Left ventricle myocardium superior (tissue), 1 donor: ENCODE results near the gene PCF11. TPM values are rescaled to one million over a fixed set of nuclear protein-coding genes. Genes with fewer than 3 reads are reported as not detected.

Experiments used
- ATAC-seq: fragments of 200-7000 bp; cut with Tn5 transposase; one replicate; pipeline ENCODE4 v1.9.1; 2020; ENCODE audit warnings: mild to moderate bottlenecking, moderate library complexity
- DNase-seq: peaks from one replicate; pipeline ENCODE4 v3.0.0-alpha.2; 2020
- intact Hi-C: fragments of 100-400 bp; cut with micrococcal nuclease; formaldehyde crosslinking; loops from one replicate; pipeline ENCODE4 v1.11.0; 2022
- total RNA-seq: library from RNA; stranded (reverse); fragmentation: NEBNext Ultra II Directional; extraction: Animal tissue kit (Norgen Biotek cat#: 25700); gene quantifications from one replicate; pipeline ENCODE4 v1.2.1, GENCODE V29; 2021
- donor health status: DM: no; HTN: yes; CAD: no; lungs with severe emphysema.

The PCF11 gene
- total RNA-seq, 1 donor from 2014 or later = 27.7 TPM

GRCh38 chr11:83147895-83148294 is 9.0 kb upstream of the PCF11 start:
- intact Hi-C loops = no loop called here
- no peak for DNase-seq
- no peak for ATAC-seq

- DNase-seq (no peak), ATAC-seq (no peak)
- intact Hi-C loops = no loop called here
These were observed 6.5 kb upstream of the PCF11 start for GRCh38 chr11:83150450-83150849.

- ATAC-seq = no peak
- intact Hi-C loops = no loop called here
- DNase-seq = no peak
These were observed 5.5 kb upstream of the PCF11 start for GRCh38 chr11:83151274-83151977.

- no peak for DNase-seq
- no peak for ATAC-seq
- intact Hi-C loops = no loop called here
These were observed 4.7 kb upstream of the PCF11 start for GRCh38 chr11:83152264-83152663.

GRCh38 chr11:83153764-83154163 is 3.2 kb upstream of the PCF11 start:
- intact Hi-C loops = no loop called here
- no peak for ATAC-seq

GRCh38 chr11:83156144-83156995 is 561 bp upstream of the PCF11 start:
- intact Hi-C loops = loop anchor here (5.0 kb wide), 1 partner anchor 254 kb away; the partner anchor contains the start of genes DDIAS and PRCP
- ATAC-seq (peak; percentile 95), DNase-seq (peak; percentile 99)

More at GRCh38 chr11:83153764-83154163, 3.2 kb upstream of the PCF11 start:
- no peak for DNase-seq

GRCh38 chr11:83157594-83158356 is 844 bp downstream of the PCF11 start:
- DNase-seq (peak; percentile 48), ATAC-seq (peak; percentile 29)
- intact Hi-C loops = loop anchor here (5.0 kb wide), 1 partner anchor 255 kb away; the partner anchor contains the start of genes DDIAS and PRCP

- intact Hi-C loops = loop anchor here (5.0 kb wide), 1 partner anchor 256 kb away; the partner anchor contains the start of genes DDIAS and PRCP
- ATAC-seq (no peak), DNase-seq (no peak)
These were observed 1.4 kb downstream of the PCF11 start for GRCh38 chr11:83158357-83158786.

- intact Hi-C loops = loop anchor here (5.0 kb wide), 1 partner anchor 257 kb away; the partner anchor contains the start of genes DDIAS and PRCP
- ATAC-seq = no peak
- DNase-seq = no peak
These were observed 2.3 kb downstream of the PCF11 start for GRCh38 chr11:83158965-83159901.

GRCh38 chr11:83159902-83160865 is 3.3 kb downstream of the PCF11 start:
- intact Hi-C loops = loop anchor here (5.0 kb wide), 1 partner anchor 258 kb away; the partner anchor contains the start of genes DDIAS and PRCP
- ATAC-seq (no peak), DNase-seq (no peak)

- intact Hi-C loops = no loop called here
- ATAC-seq (no peak), DNase-seq (no peak)
These were observed 4.8 kb downstream of the PCF11 start for GRCh38 chr11:83161610-83162199.

- DNase-seq (no peak), ATAC-seq (no peak)
- intact Hi-C loops = no loop called here
These were observed 5.4 kb downstream of the PCF11 start for GRCh38 chr11:83162377-83162776.

GRCh38 chr11:83166193-83166866 is 9.4 kb downstream of the PCF11 start:
- intact Hi-C loops = no loop called here
- no peak for DNase-seq
- no peak for ATAC-seq

- intact Hi-C loops = no loop called here
- DNase-seq = no peak
- ATAC-seq = no peak
These were observed 11.8 kb downstream of the PCF11 start for GRCh38 chr11:83168756-83169155.

GRCh38 chr11:83170865-83171264 is 13.9 kb downstream of the PCF11 start:
- intact Hi-C loops = no loop called here
- ATAC-seq (no peak), DNase-seq (no peak)

- intact Hi-C loops = no loop called here
- DNase-seq (no peak), ATAC-seq (no peak)
These were observed 15.6 kb downstream of the PCF11 start for GRCh38 chr11:83172551-83172950.
